Mesothelial cell of epicardium (in vitro differentiated cells): ENCODE measurements around the gene SORBS1. TPM values are rescaled to one million over a fixed set of nuclear protein-coding genes. Genes with fewer than 3 reads are reported as not detected.
A peak's percentile ranks its signal among the peaks of the same experiment; 100 is the strongest.

Experiments
- DNase-seq, 2 experiments: peaks; one replicate each; pipeline ENCODE4 v3.0.0; 2021; ENCODE audit warnings: low spot score in 2 of 2; ENCODE audit not compliant: unreplicated experiment in 2 of 2
- H3K27ac Mint-ChIP-seq: 2 replicates; pipeline ENCODE4 v1.8.0; 2021; ENCODE audit warnings: mixed read lengths
- H3K27me3 Mint-ChIP-seq: 2 replicates; pipeline ENCODE4 v1.8.0; 2021; ENCODE audit warnings: low read depth, mixed read lengths
- H3K36me3 Mint-ChIP-seq: 2 replicates; pipeline ENCODE4 v1.8.0; 2021; ENCODE audit warnings: mixed read lengths
- H3K4me1 Mint-ChIP-seq: 2 replicates; pipeline ENCODE4 v1.8.0; 2021; ENCODE audit warnings: mixed read lengths
- H3K4me3 Mint-ChIP-seq: 2 replicates; pipeline ENCODE4 v1.8.0; 2021; ENCODE audit warnings: mild to moderate bottlenecking, moderate library complexity, mixed read lengths
- H3K9me3 Mint-ChIP-seq: 2 replicates; pipeline ENCODE4 v1.8.0; 2021; ENCODE audit warnings: mixed read lengths
- total RNA-seq: library from RNA; stranded (reverse); gene quantifications from 3 replicates; pipeline ENCODE4 v1.2.1, GENCODE V29; 2021
- TF ChIP-seq, protein P1 (sequence below): fragments of 200-600 bp; sonication (generic); IDR thresholded peaks from one replicate; pipeline ENCODE4 v1.5.0; 2021; ENCODE audit warnings: antibody characterized with exemption; ENCODE audit not compliant: unreplicated experiment

Gene SORBS1
- total RNA-seq, 1 donor from 2014 or later, result 24.9 TPM

DNA sequence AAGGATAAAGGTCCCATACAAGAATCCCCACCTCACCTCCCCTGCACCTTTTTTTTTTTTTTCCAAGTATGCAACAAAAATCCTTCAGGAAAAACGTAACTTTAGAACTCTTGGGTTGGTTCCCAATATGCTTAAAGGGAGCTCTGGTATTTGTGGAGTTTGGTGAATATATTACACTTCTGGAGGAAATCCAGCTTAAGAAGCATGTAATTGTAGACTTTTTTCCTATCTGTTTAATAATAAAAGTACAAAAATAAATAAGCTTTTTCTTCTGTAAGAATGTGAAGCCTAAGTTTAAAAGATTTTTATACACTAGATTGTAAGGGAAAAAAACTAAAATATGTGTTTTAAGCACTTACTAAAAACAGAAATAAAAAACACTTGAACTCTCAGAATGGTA, 102.3 kb downstream of the SORBS1 start:
- Mint-ChIP-seq H3K27me3 (no peaks in the 10 kb centered on the region), H3K4me1 (peaks cover 67% of the 10 kb centered on the region), H3K9me3 (no peaks in the 10 kb centered on the region), H3K4me3 (no peak overlapping the region), H3K36me3 (no peaks in the 10 kb centered on the region), H3K27ac (peak overlapping the region; percentile 93)
- DNase-seq, result no peak
- TF ChIP-seq, protein P1, sequence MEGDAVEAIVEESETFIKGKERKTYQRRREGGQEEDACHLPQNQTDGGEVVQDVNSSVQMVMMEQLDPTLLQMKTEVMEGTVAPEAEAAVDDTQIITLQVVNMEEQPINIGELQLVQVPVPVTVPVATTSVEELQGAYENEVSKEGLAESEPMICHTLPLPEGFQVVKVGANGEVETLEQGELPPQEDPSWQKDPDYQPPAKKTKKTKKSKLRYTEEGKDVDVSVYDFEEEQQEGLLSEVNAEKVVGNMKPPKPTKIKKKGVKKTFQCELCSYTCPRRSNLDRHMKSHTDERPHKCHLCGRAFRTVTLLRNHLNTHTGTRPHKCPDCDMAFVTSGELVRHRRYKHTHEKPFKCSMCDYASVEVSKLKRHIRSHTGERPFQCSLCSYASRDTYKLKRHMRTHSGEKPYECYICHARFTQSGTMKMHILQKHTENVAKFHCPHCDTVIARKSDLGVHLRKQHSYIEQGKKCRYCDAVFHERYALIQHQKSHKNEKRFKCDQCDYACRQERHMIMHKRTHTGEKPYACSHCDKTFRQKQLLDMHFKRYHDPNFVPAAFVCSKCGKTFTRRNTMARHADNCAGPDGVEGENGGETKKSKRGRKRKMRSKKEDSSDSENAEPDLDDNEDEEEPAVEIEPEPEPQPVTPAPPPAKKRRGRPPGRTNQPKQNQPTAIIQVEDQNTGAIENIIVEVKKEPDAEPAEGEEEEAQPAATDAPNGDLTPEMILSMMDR, result no peak

DNA sequence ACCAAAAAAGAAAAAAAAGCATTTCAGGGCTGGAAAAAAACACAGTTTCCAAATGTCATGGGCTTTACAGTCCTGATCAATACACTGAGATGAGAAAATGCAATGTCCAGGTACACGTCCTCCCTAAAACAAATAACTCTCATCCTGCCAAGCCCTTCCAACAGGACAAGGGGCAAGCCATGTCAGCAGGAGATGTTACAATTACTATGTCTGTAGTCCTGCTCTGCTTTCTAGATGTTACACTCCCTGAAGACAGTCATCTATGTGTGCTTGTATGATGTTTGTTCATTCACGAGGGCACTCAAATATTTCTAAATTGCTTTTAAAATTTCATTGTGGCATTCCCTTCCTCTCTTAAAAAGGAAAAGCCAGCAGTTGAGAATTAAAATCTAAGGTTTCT, 103.2 kb downstream of the SORBS1 start:
- TF ChIP-seq, protein P1, result no peak
- Mint-ChIP-seq H3K27ac (peak overlapping the region; percentile 49), H3K4me3 (no peak overlapping the region), H3K9me3 (no peaks in the 10 kb centered on the region), H3K27me3 (no peaks in the 10 kb centered on the region), H3K36me3 (no peaks in the 10 kb centered on the region), H3K4me1 (peaks cover 63% of the 10 kb centered on the region)
- DNase-seq, result no peak

DNA sequence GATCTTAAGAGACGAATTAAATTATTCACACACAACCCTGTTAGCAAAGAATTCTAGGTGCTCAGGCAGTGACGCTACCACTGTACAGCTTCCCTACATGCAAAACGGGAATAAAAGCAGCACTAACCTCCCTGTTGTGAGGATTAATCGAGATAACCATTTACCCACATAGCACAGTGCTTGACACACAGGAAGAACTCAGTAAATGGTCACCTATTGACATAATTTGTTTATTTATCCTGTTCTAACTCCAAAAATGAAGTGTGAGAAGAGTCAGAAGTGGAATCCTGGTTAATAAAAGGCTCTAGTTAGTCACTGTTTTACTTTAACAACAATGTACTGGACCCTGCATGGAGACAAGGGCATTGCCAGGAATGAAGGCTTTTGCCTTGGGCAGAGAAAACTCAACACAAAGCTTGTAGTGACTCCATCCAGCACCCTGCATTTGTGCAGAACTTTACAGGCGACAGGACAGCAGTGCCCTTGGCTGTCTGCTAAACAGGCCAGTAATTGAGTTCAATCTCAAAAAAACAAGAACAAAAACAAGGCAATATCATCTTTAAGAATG, 103.8 kb downstream of the SORBS1 start:
- peak overlapping the region; percentile 49 for H3K27ac Mint-ChIP-seq
- H3K36me3 Mint-ChIP-seq, result no peaks in the 10 kb centered on the region
- TF ChIP-seq, protein P1, result no peak
- DNase-seq, result no peak
- peaks cover 57% of the 10 kb centered on the region for H3K4me1 Mint-ChIP-seq
- H3K27me3 Mint-ChIP-seq, result no peaks in the 10 kb centered on the region
- H3K4me3 Mint-ChIP-seq, result no peak overlapping the region
- no peaks in the 10 kb centered on the region for H3K9me3 Mint-ChIP-seq

DNA sequence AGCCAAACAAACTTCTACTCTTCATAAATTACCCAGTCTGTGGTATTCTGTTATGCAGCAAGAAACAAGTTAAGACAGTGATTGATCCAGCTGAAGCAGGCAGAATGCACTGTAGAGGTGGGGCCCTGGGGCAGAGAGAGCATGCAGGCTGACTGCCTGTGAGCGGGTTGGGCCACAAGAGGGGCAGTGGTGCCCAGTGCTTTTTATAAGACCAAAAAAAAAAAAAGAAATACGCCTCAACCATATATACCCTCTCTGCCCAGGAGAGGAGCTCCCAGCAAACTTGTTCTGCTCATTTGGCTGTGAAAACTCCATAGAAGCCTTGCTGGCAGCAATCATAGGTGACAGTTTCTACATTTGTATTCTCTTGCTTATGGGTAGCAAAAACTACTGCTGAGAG, 104.7 kb downstream of the SORBS1 start:
- Mint-ChIP-seq H3K27ac (no peak overlapping the region), H3K36me3 (no peaks in the 10 kb centered on the region), H3K27me3 (no peaks in the 10 kb centered on the region), H3K4me1 (peaks cover 59% of the 10 kb centered on the region), H3K9me3 (no peaks in the 10 kb centered on the region), H3K4me3 (no peak overlapping the region)
- DNase-seq, result no peak
- TF ChIP-seq, protein P1, result no peak

DNA sequence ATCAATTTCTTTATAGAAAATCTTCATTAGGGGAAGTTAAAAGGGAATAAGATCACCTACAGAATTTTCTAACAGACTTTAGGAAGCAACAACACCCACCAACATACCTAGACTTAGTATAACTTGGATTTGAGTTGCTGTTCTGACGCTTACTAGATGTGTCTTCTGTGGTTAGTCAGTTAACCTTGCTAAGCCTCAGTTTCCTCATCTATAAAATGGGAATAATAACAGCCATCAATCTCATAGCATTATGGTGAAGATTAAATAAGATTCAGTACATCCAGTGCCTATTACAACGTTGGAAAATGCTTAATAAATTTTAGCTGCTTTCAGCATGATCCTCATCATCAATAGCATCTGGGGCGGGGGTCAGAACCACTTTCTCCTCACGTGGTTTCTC, 106.2 kb downstream of the SORBS1 start:
- H3K27ac Mint-ChIP-seq, result no peak overlapping the region
- TF ChIP-seq, protein P1, result no peak
- H3K9me3 Mint-ChIP-seq, result no peaks in the 10 kb centered on the region
- no peak for DNase-seq
- H3K4me3 Mint-ChIP-seq, result no peak overlapping the region
- H3K27me3 Mint-ChIP-seq, result no peaks in the 10 kb centered on the region
- H3K36me3 Mint-ChIP-seq, result no peaks in the 10 kb centered on the region
- H3K4me1 Mint-ChIP-seq, result peaks cover 56% of the 10 kb centered on the region

DNA sequence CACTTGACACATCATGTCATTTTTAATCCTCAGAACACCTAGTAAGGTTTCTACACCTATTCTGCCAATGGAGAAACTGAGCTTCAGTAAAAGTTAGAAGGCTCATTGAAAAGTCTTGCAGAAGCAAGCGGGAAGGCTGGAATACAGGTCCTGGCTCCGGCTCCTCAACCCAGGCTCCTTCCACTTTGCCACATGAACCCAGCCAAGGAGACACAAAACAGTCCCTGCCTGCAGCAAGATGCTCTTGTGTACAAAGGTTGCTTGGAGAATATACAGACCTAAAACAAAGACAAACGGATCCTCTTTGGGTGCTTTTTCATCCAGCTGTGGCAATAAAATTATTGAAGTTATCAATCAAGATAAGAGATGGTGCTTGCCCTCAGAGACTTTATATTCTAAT, 106.8 kb downstream of the SORBS1 start:
- TF ChIP-seq, protein P1, result no peak

More for the DNA sequence above, 106.8 kb downstream of the SORBS1 start:
- H3K4me3 Mint-ChIP-seq, result no peak overlapping the region
- H3K9me3 Mint-ChIP-seq, result no peaks in the 10 kb centered on the region
- peaks cover 50% of the 10 kb centered on the region for H3K4me1 Mint-ChIP-seq
- no peaks in the 10 kb centered on the region for H3K36me3 Mint-ChIP-seq
- no peaks in the 10 kb centered on the region for H3K27me3 Mint-ChIP-seq
- no peak for DNase-seq
- no peak overlapping the region for H3K27ac Mint-ChIP-seq
